ENCODE data around the gene PLCXD1. TPM values are rescaled to one million over a fixed set of nuclear protein-coding genes. Genes with fewer than 3 reads are reported as not detected.
"Not testable (repeated sequence)": the region's sequence is repeated elsewhere in the genome, so short reads cannot be mapped to it uniquely, and the experiment has no call there.

Gene PLCXD1
- total RNA-seq, 1 donor from 2014 or later: 20.2 TPM

GRCh38 chrX:252957-253291, 28.3 kb upstream of the PLCXD1 start:
- Histone ChIP-seq H3K4me3 (ENCODE audit: low read depth, low read length) (no peak overlapping the region), H3K36me3 (ENCODE audit: control insufficient read depth, insufficient read depth, low read length) (no peaks in the 10 kb centered on the region), H3K27me3 (ENCODE audit: control insufficient read depth, insufficient read depth, low read length) (peaks cover 3% of the 10 kb centered on the region)
- TF ChIP-seq, protein P1, sequence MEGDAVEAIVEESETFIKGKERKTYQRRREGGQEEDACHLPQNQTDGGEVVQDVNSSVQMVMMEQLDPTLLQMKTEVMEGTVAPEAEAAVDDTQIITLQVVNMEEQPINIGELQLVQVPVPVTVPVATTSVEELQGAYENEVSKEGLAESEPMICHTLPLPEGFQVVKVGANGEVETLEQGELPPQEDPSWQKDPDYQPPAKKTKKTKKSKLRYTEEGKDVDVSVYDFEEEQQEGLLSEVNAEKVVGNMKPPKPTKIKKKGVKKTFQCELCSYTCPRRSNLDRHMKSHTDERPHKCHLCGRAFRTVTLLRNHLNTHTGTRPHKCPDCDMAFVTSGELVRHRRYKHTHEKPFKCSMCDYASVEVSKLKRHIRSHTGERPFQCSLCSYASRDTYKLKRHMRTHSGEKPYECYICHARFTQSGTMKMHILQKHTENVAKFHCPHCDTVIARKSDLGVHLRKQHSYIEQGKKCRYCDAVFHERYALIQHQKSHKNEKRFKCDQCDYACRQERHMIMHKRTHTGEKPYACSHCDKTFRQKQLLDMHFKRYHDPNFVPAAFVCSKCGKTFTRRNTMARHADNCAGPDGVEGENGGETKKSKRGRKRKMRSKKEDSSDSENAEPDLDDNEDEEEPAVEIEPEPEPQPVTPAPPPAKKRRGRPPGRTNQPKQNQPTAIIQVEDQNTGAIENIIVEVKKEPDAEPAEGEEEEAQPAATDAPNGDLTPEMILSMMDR (IDR thresholded peaks at IDR 0.05; ENCODE audit: insufficient read depth, low read length, poor library complexity, severe bottlenecking): no peak
- DNase-seq (ENCODE audit: low read depth): no peak

GRCh38 chrX:253451-254297, 27.5 kb upstream of the PLCXD1 start:
- TF ChIP-seq, protein P1 (IDR thresholded peaks at IDR 0.05; ENCODE audit: insufficient read depth, low read length, poor library complexity, severe bottlenecking): no peak
- Histone ChIP-seq H3K4me3 (ENCODE audit: low read depth, low read length) (no peak overlapping the region), H3K27me3 (ENCODE audit: control insufficient read depth, insufficient read depth, low read length) (peaks cover 3% of the 10 kb centered on the region), H3K36me3 (ENCODE audit: control insufficient read depth, insufficient read depth, low read length) (no peaks in the 10 kb centered on the region)
- DNase-seq (ENCODE audit: low read depth): no peak

GRCh38 chrX:254630-255215, 26.5 kb upstream of the PLCXD1 start:
- H3K36me3 ChIP-seq (ENCODE audit: control insufficient read depth, insufficient read depth, low read length): no peaks in the 10 kb centered on the region
- TF ChIP-seq, protein P1 (IDR thresholded peaks at IDR 0.05; ENCODE audit: insufficient read depth, low read length, poor library complexity, severe bottlenecking): no peak
- DNase-seq (ENCODE audit: low read depth): no peak
- H3K27me3 ChIP-seq (ENCODE audit: control insufficient read depth, insufficient read depth, low read length): peaks cover 3% of the 10 kb centered on the region
- H3K4me3 ChIP-seq (ENCODE audit: low read depth, low read length): no peak overlapping the region

- no peak overlapping the region for H3K4me3 ChIP-seq (ENCODE audit: low read depth, low read length)
- peaks cover 3% of the 10 kb centered on the region for H3K27me3 ChIP-seq (ENCODE audit: control insufficient read depth, insufficient read depth, low read length)
- TF ChIP-seq, protein P1 (IDR thresholded peaks at IDR 0.05; ENCODE audit: insufficient read depth, low read length, poor library complexity, severe bottlenecking): no peak
- DNase-seq (ENCODE audit: low read depth): no peak
- H3K36me3 ChIP-seq (ENCODE audit: control insufficient read depth, insufficient read depth, low read length): no peaks in the 10 kb centered on the region
These were observed 25.3 kb upstream of the PLCXD1 start for GRCh38 chrX:255923-256331.

DNA sequence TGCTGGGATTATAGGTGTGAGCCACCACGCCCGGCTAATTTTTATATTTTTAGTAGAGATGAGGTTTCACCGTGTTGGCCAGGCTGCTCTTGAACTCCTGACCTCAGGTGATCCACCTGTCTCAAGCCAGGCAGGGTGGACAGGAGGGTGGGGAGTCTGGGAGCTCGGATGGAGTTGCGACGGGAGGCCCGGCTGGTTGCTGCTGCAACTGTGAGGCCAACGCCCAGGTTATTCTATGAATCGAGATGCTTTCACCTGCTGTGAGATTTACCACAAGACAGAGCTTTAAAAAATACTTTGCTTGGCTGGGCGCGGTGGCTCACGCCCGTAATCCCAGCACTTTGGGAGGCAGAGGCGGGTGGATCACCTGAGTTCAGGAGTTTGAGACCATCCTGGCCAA, 24.1 kb upstream of the PLCXD1 start:
- DNase-seq (ENCODE audit: low read depth); H3K4me3 ChIP-seq (ENCODE audit: low read depth, low read length); H3K36me3 ChIP-seq (ENCODE audit: control insufficient read depth, insufficient read depth, low read length); H3K27me3 ChIP-seq (ENCODE audit: control insufficient read depth, insufficient read depth, low read length): not testable (repeated sequence)

- TF ChIP-seq, protein P1 (IDR thresholded peaks at IDR 0.05; ENCODE audit: insufficient read depth, low read length, poor library complexity, severe bottlenecking): no peak
- H3K27me3 ChIP-seq (ENCODE audit: control insufficient read depth, insufficient read depth, low read length): peaks cover 3% of the 10 kb centered on the region
- DNase-seq (ENCODE audit: low read depth): no peak
- H3K4me3 ChIP-seq (ENCODE audit: low read depth, low read length): no peak overlapping the region
- H3K36me3 ChIP-seq (ENCODE audit: control insufficient read depth, insufficient read depth, low read length): no peaks in the 10 kb centered on the region
These were observed 23.4 kb upstream of the PLCXD1 start for GRCh38 chrX:257681-258289.
